Esophagus muscularis mucosa (tissue), 4 donors: ENCODE data around the gene NRXN2. TPM values are rescaled to one million over a fixed set of nuclear protein-coding genes. Genes with fewer than 3 reads are reported as not detected.

Experiments
- DNase-seq: peaks from one replicate; pipeline ENCODE4 v3.0.0-alpha.2; 2017; ENCODE audit errors: extremely low spot score
- H3K27ac ChIP-seq, 4 donors: fragments of 200-600 bp; sonication (generic); replicated peaks in 1 of 4; 1 replicate in 3 of 4; 2 replicates in 1 of 4; pipeline ENCODE4 v1.5.1; 2016 to 2019; ENCODE audit warnings: mild to moderate bottlenecking in 1 of 4
- H3K27me3 ChIP-seq, 4 donors: fragments of 200-600 bp; sonication (generic); one replicate each; pipeline versions ENCODE4 v1.5.1 to v1.6.0; 2016 to 2019
- H3K36me3 ChIP-seq, 4 donors: fragments of 200-600 bp; sonication (generic); one replicate each; pipeline ENCODE4 v1.5.1; 2016 to 2019
- H3K4me1 ChIP-seq, 4 donors: fragments of 200-600 bp; sonication (generic); one replicate each; pipeline ENCODE4 v1.5.1; 2016 to 2019
- H3K4me3 ChIP-seq, 4 donors: fragments of 200-600 bp; sonication (generic); 1 replicate in 2 of 4; 2 replicates in 2 of 4; pipeline ENCODE4 v1.5.1; 2016 to 2019; ENCODE audit warnings: mild to moderate bottlenecking in 4 of 4, moderate library complexity in 1 of 4
- H3K9me3 ChIP-seq, 4 donors: fragments of 200-600 bp; sonication (generic); 1 replicate in 3 of 4; 2 replicates in 1 of 4; pipeline ENCODE4 v1.5.1; 2016 to 2019
- EP300 ChIP-seq: sonication (generic); formaldehyde crosslinking; IDR thresholded peaks from one replicate; pipeline ENCODE4 v1.6.1; 2017; ENCODE audit warnings: antibody characterized with exemption
- POLR2A ChIP-seq: fragments of 450-650 bp; IDR thresholded peaks from one replicate; pipeline ENCODE4 v1.6.1; 2017; ENCODE audit warnings: antibody characterized with exemption, moderate library complexity, mild to moderate bottlenecking, low read depth
- POLR2AphosphoS5 ChIP-seq, 2 donors: sonication (generic); formaldehyde crosslinking; IDR thresholded peaks; one replicate each; pipeline ENCODE4 v1.6.1; 2017; ENCODE audit warnings: antibody characterized with exemption in 2 of 2
- WGBS: methylation state at CpG from one replicate; pipeline ENCODE4 v1.1.5; 2018; 5-methylcytosine and 5-hydroxymethylcytosine counted together
- intact Hi-C: fragments of 100-400 bp; cut with DNase I; formaldehyde crosslinking; loops from one replicate; pipeline ENCODE4 v1.15.1; 2023
- total RNA-seq, 4 donors: library from RNA; depleted of rRNA; stranded (reverse); fragments of >200 nt; gene quantifications; one replicate each; pipeline versions ENCODE4 v1.1.0 to v1.2.1, GENCODE V29; 2016
- TF ChIP-seq, protein P1 (sequence below), 3 experiments: fragments of 200-600 bp in 2 of 3; fragments of 450-650 bp in 1 of 3; sonication (generic) in 2 of 3; IDR thresholded peaks; one replicate each; pipeline ENCODE4 v1.5.1; 2017 to 2019; ENCODE audit warnings: antibody characterized with exemption in 3 of 3, mild to moderate bottlenecking in 2 of 3, moderate library complexity in 1 of 3

NRXN2 gene
- total RNA-seq, 4 donors from 2014 or later: 2.1 to 12.9 (median 4.3) TPM

DNA sequence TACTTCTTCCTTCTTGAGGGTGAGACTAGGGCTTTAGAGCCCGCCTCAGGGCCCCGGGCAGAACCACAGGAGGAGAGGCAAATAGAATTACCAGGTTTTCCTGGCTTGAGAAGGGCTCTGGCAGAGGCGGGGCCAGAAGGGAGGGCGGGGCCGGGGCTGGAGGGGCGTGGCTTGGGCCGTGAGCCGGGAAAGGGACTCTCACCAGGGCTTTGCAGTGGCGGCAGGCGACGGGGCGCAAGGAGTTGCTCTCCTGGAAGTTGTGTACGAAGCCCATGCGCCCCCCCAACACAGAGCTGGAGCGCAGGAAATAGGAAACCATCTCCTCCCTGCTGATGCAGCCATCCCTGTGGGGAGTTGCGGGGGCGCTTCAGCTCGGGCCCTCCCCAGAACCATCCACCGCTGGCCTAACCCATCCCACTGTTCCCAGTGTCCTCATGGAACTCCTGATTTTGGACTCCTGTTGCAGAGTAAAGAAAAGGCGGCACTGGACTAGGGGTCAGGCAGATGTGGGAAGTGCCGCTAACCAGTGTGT, 6.9 kb upstream of the NRXN2 start:
- Histone ChIP-seq H3K4me3 (no peak overlapping the region), H3K9me3 (no peaks in the 10 kb centered on the region), H3K4me1 (peaks cover 0 to 7% (median 5%) of the 10 kb centered on the region in 4 donors), H3K36me3 (peaks cover 0 to 59% (median 49%) of the 10 kb centered on the region in 4 donors), H3K27me3 (no peaks in the 10 kb centered on the region), H3K27ac (no peak overlapping the region)
- WGBS: 59% methylated on average over 21 of the region's 21 CpGs
- no peak for DNase-seq
- TF ChIP-seq EP300 (no peak), POLR2A (no peak), POLR2AphosphoS5 (IDR thresholded peaks at IDR 0.05) (no peak)
- TF ChIP-seq, protein P1, sequence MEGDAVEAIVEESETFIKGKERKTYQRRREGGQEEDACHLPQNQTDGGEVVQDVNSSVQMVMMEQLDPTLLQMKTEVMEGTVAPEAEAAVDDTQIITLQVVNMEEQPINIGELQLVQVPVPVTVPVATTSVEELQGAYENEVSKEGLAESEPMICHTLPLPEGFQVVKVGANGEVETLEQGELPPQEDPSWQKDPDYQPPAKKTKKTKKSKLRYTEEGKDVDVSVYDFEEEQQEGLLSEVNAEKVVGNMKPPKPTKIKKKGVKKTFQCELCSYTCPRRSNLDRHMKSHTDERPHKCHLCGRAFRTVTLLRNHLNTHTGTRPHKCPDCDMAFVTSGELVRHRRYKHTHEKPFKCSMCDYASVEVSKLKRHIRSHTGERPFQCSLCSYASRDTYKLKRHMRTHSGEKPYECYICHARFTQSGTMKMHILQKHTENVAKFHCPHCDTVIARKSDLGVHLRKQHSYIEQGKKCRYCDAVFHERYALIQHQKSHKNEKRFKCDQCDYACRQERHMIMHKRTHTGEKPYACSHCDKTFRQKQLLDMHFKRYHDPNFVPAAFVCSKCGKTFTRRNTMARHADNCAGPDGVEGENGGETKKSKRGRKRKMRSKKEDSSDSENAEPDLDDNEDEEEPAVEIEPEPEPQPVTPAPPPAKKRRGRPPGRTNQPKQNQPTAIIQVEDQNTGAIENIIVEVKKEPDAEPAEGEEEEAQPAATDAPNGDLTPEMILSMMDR (IDR thresholded peaks at IDR 0.05): no peak
- intact Hi-C loops: no loop called here

DNA sequence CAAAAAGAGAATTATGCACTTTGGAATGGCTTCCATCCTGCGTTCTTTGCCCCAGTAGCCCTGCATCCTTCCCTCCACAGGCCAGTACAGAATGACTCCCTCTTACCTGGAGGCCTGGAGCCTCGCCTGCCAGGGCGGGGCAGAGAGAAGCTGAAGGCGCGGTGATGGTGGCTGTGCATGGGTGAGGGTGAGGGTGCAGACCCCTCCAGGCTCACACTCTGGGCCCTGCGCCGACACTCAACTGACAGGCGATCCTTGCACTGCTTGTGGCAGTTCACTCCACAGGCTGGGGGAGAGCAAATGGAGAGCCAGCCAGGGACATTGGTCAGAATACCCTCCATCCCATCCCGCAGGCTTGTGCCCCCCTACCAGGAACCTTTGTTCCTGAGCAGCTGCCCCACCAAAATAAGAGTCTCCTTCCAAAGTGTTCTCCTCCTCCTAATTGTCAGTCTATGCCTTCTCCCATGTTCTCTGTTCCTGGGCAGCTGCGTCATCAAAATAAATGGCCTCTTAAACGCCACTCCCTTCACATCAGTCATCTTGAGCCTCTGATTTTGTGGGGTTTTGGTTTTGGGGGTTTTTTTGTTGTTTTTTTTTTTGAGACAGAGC, 5.9 kb upstream of the NRXN2 start:
- intact Hi-C loops: no loop called here
- H3K9me3 ChIP-seq: no peaks in the 10 kb centered on the region
- H3K27me3 ChIP-seq: no peaks in the 10 kb centered on the region
- no peak overlapping the region for H3K27ac ChIP-seq
- DNase-seq: no peak
- no peak for TF ChIP-seq POLR2AphosphoS5 (IDR thresholded peaks at IDR 0.05)
- TF ChIP-seq, protein P1 (IDR thresholded peaks at IDR 0.05): no peak
- TF ChIP-seq EP300: no peak
- no peak for TF ChIP-seq POLR2A
- H3K36me3 ChIP-seq: peaks cover 0 to 49% (median 40%) of the 10 kb centered on the region in 4 donors
- 94% methylated on average over 11 of the region's 11 CpGs for WGBS
- no peak overlapping the region for H3K4me3 ChIP-seq
- peaks cover 0 to 7% (median 6%) of the 10 kb centered on the region in 4 donors for H3K4me1 ChIP-seq

DNA sequence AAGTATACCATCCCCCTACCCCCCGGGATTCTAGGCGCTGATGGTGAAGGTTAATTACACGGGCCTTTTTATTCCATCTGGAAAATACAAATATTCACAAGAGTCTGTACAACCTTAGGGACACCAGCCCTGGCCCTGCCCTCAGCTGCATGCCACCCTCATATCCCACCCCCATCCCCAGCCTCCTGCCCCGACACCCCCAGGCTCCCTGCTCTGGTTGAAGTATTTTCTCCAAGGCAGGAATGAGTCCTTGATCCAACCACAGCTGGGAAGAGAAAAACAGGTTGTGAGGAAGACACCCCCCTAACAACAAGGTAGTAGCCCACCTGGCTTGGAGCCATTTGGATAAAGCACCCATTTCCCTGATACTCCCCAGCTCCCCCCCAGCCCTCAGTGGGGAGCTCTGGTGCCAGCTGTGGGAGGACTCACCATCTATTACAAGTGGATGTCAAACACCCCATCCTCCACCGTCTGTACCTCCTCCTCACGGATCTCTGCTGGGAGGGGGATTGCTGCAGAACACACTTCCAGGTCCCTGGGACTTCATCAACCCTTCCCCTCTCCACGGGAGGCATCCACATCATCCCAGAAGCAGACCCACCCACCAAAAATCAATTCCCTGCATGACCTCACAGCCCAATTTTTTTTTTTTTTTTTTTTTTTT, 4.0 kb upstream of the NRXN2 start:
- Histone ChIP-seq H3K4me3 (no peak overlapping the region), H3K4me1 (peaks cover 6 to 18% (median 14%) of the 10 kb centered on the region in 4 donors), H3K27me3 (peaks cover 0 to 10% (median 4%) of the 10 kb centered on the region in 4 donors), H3K36me3 (peaks cover 0 to 37% (median 29%) of the 10 kb centered on the region in 4 donors), H3K9me3 (no peaks in the 10 kb centered on the region), H3K27ac (no peak overlapping the region)
- TF ChIP-seq, protein P1 (IDR thresholded peaks at IDR 0.05): no peak
- no peak for TF ChIP-seq POLR2A
- TF ChIP-seq POLR2AphosphoS5 (IDR thresholded peaks at IDR 0.05): no peak
- TF ChIP-seq EP300: no peak
- intact Hi-C loops: no loop called here
- WGBS: 79% methylated on average over 7 of the region's 7 CpGs
- no peak for DNase-seq

DNA sequence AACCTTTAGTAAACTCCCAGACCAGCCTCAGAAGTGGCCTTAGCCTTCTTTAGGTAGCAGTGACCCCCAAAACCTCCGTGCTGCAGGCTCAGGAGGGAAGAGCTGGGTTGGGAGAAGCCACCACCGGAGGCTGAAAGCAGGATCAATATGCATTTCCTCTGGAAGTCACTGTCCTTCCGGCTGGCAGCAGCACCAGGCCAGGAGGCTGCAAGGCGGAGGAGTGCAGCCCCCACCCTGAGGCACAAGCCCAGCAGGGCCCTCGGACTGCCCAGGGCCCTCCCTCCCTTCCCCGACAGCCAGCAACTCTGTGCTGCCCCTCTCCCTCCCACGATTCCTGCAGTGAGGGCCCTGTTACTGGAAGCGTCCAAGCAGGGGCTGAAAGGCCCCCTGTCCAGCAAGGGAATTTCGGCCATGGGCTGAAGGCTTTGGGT, 3.2 kb upstream of the NRXN2 start:
- intact Hi-C loops: no loop called here
- no peak for DNase-seq

More for the DNA sequence above, 3.2 kb upstream of the NRXN2 start:
- H3K27ac ChIP-seq: no peak overlapping the region
- no peak for TF ChIP-seq POLR2AphosphoS5 (IDR thresholded peaks at IDR 0.05)
- TF ChIP-seq, protein P1 (IDR thresholded peaks at IDR 0.05): no peak
- H3K9me3 ChIP-seq: no peaks in the 10 kb centered on the region
- peaks cover 0 to 18% (median 7%) of the 10 kb centered on the region in 4 donors for H3K27me3 ChIP-seq
- H3K4me3 ChIP-seq: no peak overlapping the region
- peaks cover 6 to 18% (median 14%) of the 10 kb centered on the region in 4 donors for H3K4me1 ChIP-seq
- WGBS: 72% methylated on average over 6 of the region's 9 CpGs
- H3K36me3 ChIP-seq: peaks cover 0 to 34% (median 24%) of the 10 kb centered on the region in 4 donors
